H1 (cell line): ENCODE data around the gene VMA21. TPM values are rescaled to one million over a fixed set of nuclear protein-coding genes. Genes with fewer than 3 reads are reported as not detected.
A peak's percentile ranks its signal among the peaks of the same experiment; 100 is the strongest.

Experiments used
- CTCF ChIA-PET: fragments of 300-600 bp; sonication (Branson Sonifier 250); formaldehyde crosslinking; loops from one replicate; lab custom pipeline; 2021; ENCODE audit not compliant: partially characterized antibody; lab: Charles Lee
- POLR2A ChIA-PET: fragments of 300-600 bp; sonication (Branson Sonifier 250); formaldehyde crosslinking; loops from one replicate; lab custom pipeline; 2021; ENCODE audit warnings: inconsistent platforms; ENCODE audit not compliant: partially characterized antibody; lab: Charles Lee
- DNase-seq, 2 experiments: peaks; one replicate each; pipeline versions ENCODE4 v3.0.0 to v3.0.0-alpha.2; 2010 to 2022; ENCODE audit warnings: low spot score in 2 of 2, low read depth in 1 of 2, mixed read lengths in 1 of 2
- FAIRE-seq: peaks from 2 replicates; lab custom pipeline; 2011; peaks lifted over from hg19 to GRCh38; lab: Jason Lieb, UNC
- H2AFZ ChIP-seq: 2 replicates; pipeline ENCODE4 v1.8.1; 2012; ENCODE audit warnings: low read length, inconsistent platforms
- H2AK5ac ChIP-seq: 2 replicates; pipeline ENCODE4 v1.6.1; 2013; ENCODE audit warnings: low read depth, low read length
- H2BK120ac ChIP-seq: replicated peaks from 2 replicates; pipeline ENCODE3; 2013; ENCODE audit warnings: low read depth, low read length, inconsistent platforms
- H2BK12ac ChIP-seq: 2 replicates; pipeline ENCODE4 v1.6.1; 2013; ENCODE audit warnings: low read depth, low read length
- H2BK15ac ChIP-seq: 2 replicates; pipeline ENCODE4 v1.6.1; 2013; ENCODE audit warnings: low read length
- H2BK20ac ChIP-seq: 2 replicates; pipeline ENCODE4 v1.6.1; 2013; ENCODE audit warnings: low read length
- H2BK5ac ChIP-seq: 2 replicates; pipeline ENCODE4 v1.6.1; 2013; ENCODE audit warnings: low read depth, low read length
- H3K14ac ChIP-seq: 2 replicates; pipeline ENCODE4 v1.6.1; 2013; ENCODE audit warnings: inconsistent platforms; ENCODE audit not compliant: insufficient read length
- H3K18ac ChIP-seq: 2 replicates; pipeline ENCODE4 v1.6.1; 2013; ENCODE audit warnings: low read length; ENCODE audit errors: extremely low read depth
- H3K23ac ChIP-seq: 2 replicates; pipeline ENCODE4 v1.6.1; 2013; ENCODE audit warnings: inconsistent platforms; ENCODE audit not compliant: insufficient read length
- H3K23me2 ChIP-seq: 2 replicates; pipeline ENCODE4 v1.6.1; 2013; ENCODE audit warnings: low read depth, low read length
- H3K27ac ChIP-seq: 2 replicates; pipeline ENCODE4 v1.6.1; 2011; ENCODE audit warnings: low read depth, low read length, inconsistent platforms
- H3K27me3 ChIP-seq, 4 experiments: replicated peaks in 1 of 4; 1 replicate in 1 of 4; 2 replicates in 3 of 4; pipeline versions ENCODE4 v1.6.1 to v1.8.1; 2011 to 2013; ENCODE audit warnings: low read length in 3 of 4, mild to moderate bottlenecking in 3 of 4, inconsistent platforms in 2 of 4, mixed read lengths in 2 of 4, moderate library complexity in 1 of 4; ENCODE audit not compliant: control insufficient read depth in 3 of 4, insufficient read depth in 3 of 4; ENCODE audit errors: extremely low read depth in 1 of 4
- H3K36me3 ChIP-seq, 4 experiments: 2 replicates each; pipeline versions ENCODE4 v1.6.1 to v1.8.1; 2011 to 2013; ENCODE audit warnings: mild to moderate bottlenecking in 4 of 4, low read length in 3 of 4, moderate library complexity in 2 of 4, control low read depth in 1 of 4, inconsistent platforms in 1 of 4; ENCODE audit not compliant: insufficient read depth in 4 of 4, control insufficient read depth in 2 of 4
- H3K4ac ChIP-seq: replicated peaks from 2 replicates; pipeline ENCODE3; 2013; ENCODE audit warnings: low read length, low read depth, mixed read lengths, inconsistent platforms; ENCODE audit not compliant: insufficient read length
- H3K4me1 ChIP-seq, 4 experiments: replicated peaks in 1 of 4; 1 replicate in 1 of 4; 2 replicates in 3 of 4; pipeline versions ENCODE4 v1.6.1 to v1.8.1; 2011 to 2013; ENCODE audit warnings: low read length in 3 of 4, inconsistent platforms in 2 of 4, mixed read lengths in 1 of 4; ENCODE audit not compliant: insufficient read depth in 4 of 4, control insufficient read depth in 3 of 4
- H3K4me2 ChIP-seq, 2 experiments: 2 replicates each; pipeline versions ENCODE4 v1.6.1 to v1.8.1; 2011 to 2013; ENCODE audit warnings: low read depth in 2 of 2, low read length in 2 of 2, control low read depth in 1 of 2, inconsistent platforms in 1 of 2, mild to moderate bottlenecking in 1 of 2; ENCODE audit not compliant: insufficient read depth in 1 of 2
- H3K4me3 ChIP-seq, 4 experiments: fragments of 200-600, 300-600 bp in 1 of 4; sonication (generic), shearing (Covaris generic), sonication (Bioruptor Twin) in 1 of 4; 2 replicates each; pipeline versions ENCODE4 v1.5.1 to v1.8.1; 2011 to 2016; ENCODE audit warnings: low read length in 4 of 4, low read depth in 3 of 4, control low read depth in 2 of 4, inconsistent platforms in 2 of 4, mild to moderate bottlenecking in 2 of 4, mixed read lengths in 1 of 4, moderate library complexity in 1 of 4; ENCODE audit not compliant: insufficient read depth in 2 of 4; ENCODE audit errors: extremely low read depth in 1 of 4
- H3K56ac ChIP-seq: replicated peaks from 2 replicates; pipeline ENCODE3; 2013; ENCODE audit warnings: low read depth, mild to moderate bottlenecking, mixed read lengths, low read length, inconsistent platforms; ENCODE audit not compliant: insufficient read length
- H3K79me1 ChIP-seq: 2 replicates; pipeline ENCODE4 v1.6.1; 2013; ENCODE audit warnings: low read depth, low read length, control low read depth
- H3K79me2 ChIP-seq, 2 experiments: 2 replicates each; pipeline versions ENCODE4 v1.6.1 to v1.8.1; 2012 to 2013; ENCODE audit warnings: low read length in 2 of 2, mild to moderate bottlenecking in 2 of 2, inconsistent platforms in 1 of 2; ENCODE audit not compliant: insufficient read depth in 2 of 2, control insufficient read depth in 1 of 2
- H3K9ac ChIP-seq, 4 experiments: replicated peaks in 1 of 4; 1 replicate in 1 of 4; 2 replicates in 3 of 4; pipeline versions ENCODE4 v1.6.1 to v1.8.1; 2011 to 2013; ENCODE audit warnings: low read depth in 3 of 4, low read length in 3 of 4, control low read depth in 2 of 4, mild to moderate bottlenecking in 2 of 4, moderate library complexity in 2 of 4, inconsistent platforms in 1 of 4; ENCODE audit errors: extremely low read depth in 1 of 4
- H3K9me3 ChIP-seq, 2 experiments: 2 replicates each; pipeline versions ENCODE4 v1.6.1 to v1.8.1; 2012 to 2013; ENCODE audit warnings: mild to moderate bottlenecking in 2 of 2, moderate library complexity in 2 of 2, control low read depth in 1 of 2, inconsistent platforms in 1 of 2, low read depth in 1 of 2, low read length in 1 of 2, mixed read lengths in 1 of 2; ENCODE audit not compliant: insufficient read depth in 2 of 2
- H4K20me1 ChIP-seq, 2 experiments: replicated peaks in 1 of 2; 2 replicates each; pipeline versions ENCODE3 to v1.8.1; 2011 to 2013; ENCODE audit warnings: inconsistent platforms in 2 of 2, low read length in 2 of 2, mild to moderate bottlenecking in 1 of 2; ENCODE audit not compliant: insufficient read depth in 2 of 2, control insufficient read depth in 1 of 2
- H4K5ac ChIP-seq: 2 replicates; pipeline ENCODE4 v1.6.1; 2013; ENCODE audit warnings: low read length, low read depth, mixed read lengths, inconsistent platforms; ENCODE audit not compliant: insufficient read length
- H4K8ac ChIP-seq: 2 replicates; pipeline ENCODE4 v1.8.0; 2013; ENCODE audit warnings: mild to moderate bottlenecking, moderate library complexity, low read length, inconsistent platforms; ENCODE audit not compliant: insufficient read depth; ENCODE audit errors: extremely low read depth
- H4K91ac ChIP-seq: replicated peaks from 2 replicates; pipeline ENCODE3; 2013; ENCODE audit warnings: low read length, mixed read lengths, inconsistent platforms; ENCODE audit not compliant: insufficient read length
- CHD1 ChIP-seq: IDR thresholded peaks from 2 replicates; pipeline ENCODE4 v1.6.1; 2012; ENCODE audit warnings: low read depth, low read length, improper control_type of control experiment
- E2F6 ChIP-seq: IDR thresholded peaks from 2 replicates; pipeline ENCODE4 v1.6.1; 2012; ENCODE audit warnings: inconsistent platforms
- KDM4A ChIP-seq: IDR thresholded peaks from one replicate; pipeline ENCODE4 v1.7.1; 2012; ENCODE audit warnings: low read depth, mild to moderate bottlenecking, moderate library complexity, low read length, inconsistent platforms; ENCODE audit not compliant: severe bottlenecking
- SUZ12 ChIP-seq: fragments of 200-600 bp; sonication (generic); IDR thresholded peaks from 2 replicates; pipeline ENCODE4 v1.6.1; 2012; ENCODE audit warnings: mild to moderate bottlenecking, inconsistent platforms, low read length, moderate library complexity, mixed read lengths
- TEAD4 ChIP-seq: IDR thresholded peaks from 2 replicates; pipeline ENCODE4 v1.6.1; 2012; ENCODE audit warnings: low read depth, low read length, inconsistent platforms, mixed read lengths
- WGBS, 2 experiments: shearing (Covaris generic) in 1 of 2; methylation state at CpG; one replicate each; pipeline versions ENCODE4 v1.1.6 to v1.1.7; 2013 to 2015; ENCODE audit warnings: low lambda C conversion rate in 2 of 2, mixed read lengths in 2 of 2, inconsistent platforms in 1 of 2, low coverage in 1 of 2, missing lambda C conversion rate in 1 of 2; ENCODE audit not compliant: insufficient replicate concordance in 2 of 2, insufficient coverage in 1 of 2, insufficient read length in 1 of 2; ENCODE audit errors: extremely low coverage in 1 of 2, missing lambda C conversion rate in 1 of 2; 5-methylcytosine and 5-hydroxymethylcytosine counted together
- polyA plus RNA-seq, 7 experiments: library from polyadenylated mRNA; depleted of rRNA in 3 of 7; stranded (reverse) in 5 of 7; unstranded in 2 of 7; fragments of >200 nt in 5 of 7; fragments of 200-250 nt in 2 of 7; gene quantifications; 1 replicate in 5 of 7; 2 replicates in 1 of 7; 4 replicates in 1 of 7; pipeline versions ENCODE4 v1.2.1 to v1.2.3, GENCODE V29; 2011 to 2013; ENCODE audit warnings: missing spikeins in 2 of 7, mixed read lengths in 2 of 7
- total RNA-seq: library from RNA; stranded (reverse); fragmentation: NEBNext Ultra II Directional; extraction: Animal tissue kit (Norgen Biotek cat#: 25700); gene quantifications from 2 replicates; pipeline ENCODE4 v1.2.1, GENCODE V29; 2021

The VMA21 gene
- total and polyA plus RNA-seq, 2 of the 8 experiments (the other 6 are each of a cell fraction or from before 2014, with no cell fraction given) = 25.8 to 65.4 TPM

GRCh38 chrX:151359341-151359740 is 37.7 kb upstream of the VMA21 start:
- Histone ChIP-seq H3K4me3 (no peak overlapping the region), H3K56ac (no peak overlapping the region), H3K23me2 (no peaks in the 10 kb centered on the region), H3K36me3 (no peaks in the 10 kb centered on the region), H4K20me1 (no peaks in the 10 kb centered on the region), H3K18ac (no peak overlapping the region), H3K4ac (no peak overlapping the region), H2BK12ac (no peak overlapping the region), H3K27ac (no peak overlapping the region), H2BK5ac (no peak overlapping the region), H3K9me3 (no peaks in the 10 kb centered on the region), H4K5ac (no peak overlapping the region), H3K4me1 (peaks cover 0 to 5% (median 3%) of the 10 kb centered on the region in 4 experiments; a peak in 3 of 7 replicates), H3K9ac (no peak overlapping the region), H4K8ac (no peak overlapping the region), H3K79me2 (no peaks in the 10 kb centered on the region), H2BK120ac (no peak overlapping the region), H3K27me3 (no peaks in the 10 kb centered on the region), H4K91ac (no peak overlapping the region), H3K79me1 (no peaks in the 10 kb centered on the region), H3K14ac (no peak overlapping the region), H2BK15ac (no peak overlapping the region), H3K4me2 (peak overlapping the region; percentile 7 to 71; a peak in 1 of 4 replicates), H2BK20ac (no peak overlapping the region), H2AK5ac (no peak overlapping the region), H3K23ac (no peak overlapping the region), H2AFZ (no peak overlapping the region)
- TF ChIP-seq E2F6 = 0 out of 2 replicates have a peak, but pooled peaks have one; percentile 30
- no peak for TF ChIP-seq KDM4A
- no peak for TF ChIP-seq CHD1
- no peak for TF ChIP-seq SUZ12
- no peak for TF ChIP-seq TEAD4
- DNase-seq (peak in 1 of 2 experiments; percentile 43), FAIRE-seq (peak; percentile 57)
- 33% methylated on average over 3 of the region's 3 CpGs; no CpG with 5 or more reads in 1 of the 2 experiments for WGBS, 2 experiments
- CTCF ChIA-PET = interaction anchor here (0.7 to 2.4 kb wide), 11 partner anchors 15 to 203 kb away, joined by 3 to 13 read pairs (median 5); partner anchors contain the start of gene GPR50
- POLR2A ChIA-PET = no interaction called here
